Endothelial cell of umbilical vein (primary cell): Measurements from ENCODE around the gene ZNF487. TPM values are rescaled to one million over a fixed set of nuclear protein-coding genes. Genes with fewer than 3 reads are reported as not detected.

ENCODE experiments used
- BruUV-seq: library from RNA; stranded (reverse); fragments of 400-500 nt; replicated peaks from 2 replicates; lab custom pipeline; 2021; lab: Mats Ljungman, UMichigan
- CTCF ChIA-PET: fragments of 300-600, 350-600 bp; sonication (Branson Sonifier 250); formaldehyde crosslinking; loops from one replicate; lab custom pipeline; 2021; ENCODE audit warnings: antibody characterized with exemption, inconsistent platforms; lab: Charles Lee
- POLR2A ChIA-PET: fragments of 300-600, 350-600 bp; sonication (Branson Sonifier 250); formaldehyde crosslinking; loops from one replicate; lab custom pipeline; 2021; ENCODE audit warnings: antibody characterized with exemption, inconsistent platforms; lab: Charles Lee
- DNase-seq: peaks from one replicate; pipeline ENCODE4 v3.0.0-alpha.2; 2011; ENCODE audit warnings: low read depth, low spot score
- FAIRE-seq: peaks from 2 replicates; lab custom pipeline; 2011; peaks lifted over from hg19 to GRCh38; lab: Jason Lieb, UNC
- H2AFZ ChIP-seq: 2 replicates; pipeline ENCODE4 v1.6.0; 2012; ENCODE audit warnings: low read depth, low read length, control low read depth, inconsistent platforms
- H3K27ac ChIP-seq: 2 replicates; pipeline ENCODE4 v1.5.1; 2011; ENCODE audit warnings: low read depth, mild to moderate bottlenecking, control low read depth, low read length, moderate library complexity; ENCODE audit not compliant: insufficient read depth
- H3K27me3 ChIP-seq, 2 experiments: 2 replicates each; pipeline versions ENCODE4 v1.6.0 to v1.6.1; 2011; ENCODE audit warnings: low read length in 2 of 2, mixed read lengths in 1 of 2; ENCODE audit not compliant: control insufficient read depth in 2 of 2, insufficient read depth in 2 of 2
- H3K36me3 ChIP-seq, 2 experiments: 2 replicates in 1 of 2; 3 replicates in 1 of 2; pipeline ENCODE4 v1.5.1; 2011; ENCODE audit warnings: low read length in 2 of 2, mild to moderate bottlenecking in 1 of 2, moderate library complexity in 1 of 2; ENCODE audit not compliant: control insufficient read depth in 2 of 2, insufficient read depth in 2 of 2; ENCODE audit errors: extremely low read depth in 1 of 2
- H3K4me1 ChIP-seq: 3 replicates; pipeline ENCODE4 v1.5.1; 2011; ENCODE audit warnings: mild to moderate bottlenecking, low read length; ENCODE audit not compliant: control insufficient read depth, insufficient read depth; ENCODE audit errors: extremely low read depth
- H3K4me2 ChIP-seq: 2 replicates; pipeline ENCODE4 v1.6.1; 2011; ENCODE audit warnings: low read length, control low read depth, mixed read lengths; ENCODE audit not compliant: insufficient read depth
- H3K4me3 ChIP-seq, 3 experiments: fragments of 200-600 bp in 1 of 3; sonication (generic), shearing (Covaris generic) in 1 of 3; replicated peaks in 1 of 3; 2 replicates each; pipeline ENCODE4 v1.5.1; 2011 to 2016; ENCODE audit warnings: control low read depth in 3 of 3, low read length in 3 of 3, mild to moderate bottlenecking in 2 of 3, inconsistent platforms in 1 of 3, low read depth in 1 of 3, moderate library complexity in 1 of 3; ENCODE audit not compliant: insufficient read depth in 1 of 3
- H3K79me2 ChIP-seq: 2 replicates; pipeline ENCODE4 v1.6.0; 2012; ENCODE audit warnings: low read length, inconsistent platforms; ENCODE audit not compliant: control insufficient read depth, insufficient read depth
- H3K9ac ChIP-seq: replicated peaks from 2 replicates; pipeline ENCODE3; 2011; ENCODE audit warnings: low read length, control low read depth; ENCODE audit not compliant: insufficient read depth; ENCODE audit errors: extremely low read depth
- H3K9me1 ChIP-seq: replicated peaks from 3 replicates; pipeline ENCODE4 v1.6.0; 2011; ENCODE audit warnings: mild to moderate bottlenecking, low read length; ENCODE audit not compliant: control insufficient read depth, insufficient read depth; ENCODE audit errors: extremely low read depth
- H3K9me3 ChIP-seq: replicated peaks from 2 replicates; pipeline ENCODE4 v1.5.1; 2012; ENCODE audit warnings: low read length, inconsistent platforms; ENCODE audit not compliant: control insufficient read depth, insufficient read depth
- H4K20me1 ChIP-seq: replicated peaks from 2 replicates; pipeline ENCODE3; 2011; ENCODE audit warnings: mild to moderate bottlenecking, low read length; ENCODE audit not compliant: control insufficient read depth, insufficient read depth; ENCODE audit errors: extremely low read depth
- EZH2 ChIP-seq: IDR thresholded peaks from 2 replicates; pipeline ENCODE4 v1.6.1; 2012; ENCODE audit warnings: borderline replicate concordance, low read depth, mild to moderate bottlenecking, moderate library complexity, low read length, inconsistent platforms; ENCODE audit not compliant: severe bottlenecking
- FOS ChIP-seq: IDR thresholded peaks from 2 replicates; pipeline ENCODE4 v1.6.1; 2011; ENCODE audit warnings: mild to moderate bottlenecking, low read length, moderate library complexity, borderline replicate concordance; ENCODE audit not compliant: insufficient read depth
- GATA2 ChIP-seq: IDR thresholded peaks from 2 replicates; pipeline ENCODE4 v1.7.0; 2011; ENCODE audit warnings: low read depth, mild to moderate bottlenecking, moderate library complexity, mixed read lengths, low read length; ENCODE audit not compliant: insufficient read length, insufficient read depth
- JUN ChIP-seq: IDR thresholded peaks from 2 replicates; pipeline ENCODE4 v1.6.1; 2011; ENCODE audit warnings: borderline replicate concordance, low read depth; ENCODE audit not compliant: insufficient read length, insufficient read depth
- MYC ChIP-seq: IDR thresholded peaks from one replicate; pipeline ENCODE4 v1.6.1; 2011; ENCODE audit warnings: mild to moderate bottlenecking, low read depth, low read length
- POLR2A ChIP-seq: IDR thresholded peaks from 2 replicates; pipeline ENCODE4 v1.6.1; 2012; ENCODE audit warnings: low read depth, mild to moderate bottlenecking, control low read depth, low read length
- POLR2AphosphoS5 ChIP-seq: IDR thresholded peaks from 2 replicates; pipeline ENCODE4 v1.6.1; 2012; ENCODE audit warnings: low read depth, mild to moderate bottlenecking, control low read depth, low read length, moderate library complexity; ENCODE audit not compliant: insufficient read depth
- dilution Hi-C: fragments of 300-500 bp; cut with MboI; formaldehyde crosslinking; loops from one replicate; pipeline ENCODE4 v1.15.0; 2019; ENCODE audit warnings: low sequenced_read_pairs; ENCODE audit not compliant: extremely low pct_ligation_motif_present
- intact Hi-C: fragments of 100-400 bp; cut with micrococcal nuclease; formaldehyde crosslinking; loops from one replicate; pipeline ENCODE4 v1.10.0; 2022
- polyA plus RNA-seq, 4 experiments: library from polyadenylated mRNA; depleted of rRNA in 3 of 4; stranded (reverse) in 3 of 4; unstranded in 1 of 4; fragments of >200 nt; gene quantifications; 2 replicates each; pipeline versions ENCODE4 v1.2.1 to v1.2.3, GENCODE V29; 2011 to 2012; ENCODE audit warnings: missing spikeins in 1 of 4
- total RNA-seq: library from RNA; stranded (reverse); gene quantifications from 2 replicates; pipeline ENCODE4 v1.2.3, GENCODE V29; 2021
- TF ChIP-seq, protein P1 (sequence below): IDR thresholded peaks from 2 replicates; pipeline ENCODE4 v1.6.1; 2011; ENCODE audit not compliant: insufficient read depth, insufficient read length
- TF ChIP-seq, protein P2 (sequence below), 2 donors: IDR thresholded peaks; 1 replicate in 1 of 2; 2 replicates in 1 of 2; pipeline ENCODE4 v1.5.1; 2011; ENCODE audit warnings: low read length in 2 of 2, mild to moderate bottlenecking in 2 of 2, moderate library complexity in 2 of 2, control low read depth in 1 of 2, inconsistent platforms in 1 of 2, low read depth in 1 of 2; ENCODE audit not compliant: insufficient read depth in 1 of 2; ENCODE audit errors: extremely low read depth in 1 of 2

The ZNF487 gene
- total and polyA plus RNA-seq, 2 donors (not counting 3 experiments of a cell fraction or from before 2014, with no cell fraction given): 2.1 to 2.6 TPM

DNA sequence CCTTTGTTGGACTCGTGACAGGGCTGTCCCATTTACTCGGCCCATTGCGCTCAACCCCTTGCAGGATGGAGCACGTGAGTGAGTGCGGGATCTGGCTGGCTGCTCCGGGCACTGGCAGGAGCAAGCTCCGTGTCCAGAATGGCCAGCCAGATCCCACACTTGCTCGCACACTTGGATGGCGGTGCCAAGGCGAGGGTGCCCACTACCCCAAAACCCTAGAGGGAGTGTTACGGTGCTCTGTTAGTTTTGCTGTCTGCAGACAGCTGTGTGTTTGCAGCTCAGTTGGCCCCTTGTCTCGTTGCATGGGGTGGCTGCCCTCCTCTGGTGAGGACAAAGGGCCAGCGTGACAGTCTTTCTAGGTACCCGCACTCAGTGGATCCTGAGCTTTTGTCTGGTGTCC is 34.2 kb downstream of the ZNF487 start:
- intact Hi-C loops (no loop called here), dilution Hi-C loops (no loop called here)
- no peaks in the 10 kb centered on the region for H3K4me1 ChIP-seq
- H3K27me3 ChIP-seq: no peaks in the 10 kb centered on the region
- TF ChIP-seq JUN (no peak), POLR2AphosphoS5 (no peak), POLR2A (no peak), GATA2 (no peak), MYC (no peak), FOS (no peak), EZH2 (no peak)
- TF ChIP-seq, protein P1, sequence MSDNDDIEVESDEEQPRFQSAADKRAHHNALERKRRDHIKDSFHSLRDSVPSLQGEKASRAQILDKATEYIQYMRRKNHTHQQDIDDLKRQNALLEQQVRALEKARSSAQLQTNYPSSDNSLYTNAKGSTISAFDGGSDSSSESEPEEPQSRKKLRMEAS: no peak
- TF ChIP-seq, protein P2, sequence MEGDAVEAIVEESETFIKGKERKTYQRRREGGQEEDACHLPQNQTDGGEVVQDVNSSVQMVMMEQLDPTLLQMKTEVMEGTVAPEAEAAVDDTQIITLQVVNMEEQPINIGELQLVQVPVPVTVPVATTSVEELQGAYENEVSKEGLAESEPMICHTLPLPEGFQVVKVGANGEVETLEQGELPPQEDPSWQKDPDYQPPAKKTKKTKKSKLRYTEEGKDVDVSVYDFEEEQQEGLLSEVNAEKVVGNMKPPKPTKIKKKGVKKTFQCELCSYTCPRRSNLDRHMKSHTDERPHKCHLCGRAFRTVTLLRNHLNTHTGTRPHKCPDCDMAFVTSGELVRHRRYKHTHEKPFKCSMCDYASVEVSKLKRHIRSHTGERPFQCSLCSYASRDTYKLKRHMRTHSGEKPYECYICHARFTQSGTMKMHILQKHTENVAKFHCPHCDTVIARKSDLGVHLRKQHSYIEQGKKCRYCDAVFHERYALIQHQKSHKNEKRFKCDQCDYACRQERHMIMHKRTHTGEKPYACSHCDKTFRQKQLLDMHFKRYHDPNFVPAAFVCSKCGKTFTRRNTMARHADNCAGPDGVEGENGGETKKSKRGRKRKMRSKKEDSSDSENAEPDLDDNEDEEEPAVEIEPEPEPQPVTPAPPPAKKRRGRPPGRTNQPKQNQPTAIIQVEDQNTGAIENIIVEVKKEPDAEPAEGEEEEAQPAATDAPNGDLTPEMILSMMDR (IDR thresholded peaks at IDR 0.05; ENCODE audit: extremely low read depth in 1 of 2, insufficient read depth in 1 of 2, low read depth in 1 of 2, low read length in 2 of 2): no peak
- H4K20me1 ChIP-seq: no peaks in the 10 kb centered on the region
- no peak overlapping the region for H2AFZ ChIP-seq
- DNase-seq (no peak), FAIRE-seq (no peak)
- H3K4me3 ChIP-seq: no peak overlapping the region
- H3K79me2 ChIP-seq: no peaks in the 10 kb centered on the region
- no peak overlapping the region for H3K9ac ChIP-seq
- CTCF ChIA-PET: no interaction called here
- H3K27ac ChIP-seq: no peak overlapping the region
- no peaks in the 10 kb centered on the region for H3K9me1 ChIP-seq
- POLR2A ChIA-PET: no interaction called here
- no TSS peak for BruUV-seq
- no peaks in the 10 kb centered on the region for H3K9me3 ChIP-seq
- H3K4me2 ChIP-seq: no peak overlapping the region
- H3K36me3 ChIP-seq: no peaks in the 10 kb centered on the region
